Measurements from ENCODE around the gene UPK3B.
"Not testable (repeated sequence)": the region's sequence is repeated elsewhere in the genome, so short reads cannot be mapped to it uniquely, and the experiment has no call there.

- not testable (repeated sequence) for TF ChIP-seq POLR2AphosphoS5 (IDR thresholded peaks at IDR 0.05; ENCODE audit: insufficient read depth in 1 of 2, low read depth in 1 of 2); CTCF (IDR thresholded peaks at IDR 0.05)
These were observed 11.7 kb upstream of the UPK3B start for GRCh38 chr7:76498583-76499200.

Measured in vagina (tissue), 2 donors.